ENCODE results near the gene PGD.
"Not testable (repeated sequence)": the region's sequence is repeated elsewhere in the genome, so short reads cannot be mapped to it uniquely, and the experiment has no call there.

Gene PGD

GRCh38 chr1:10449751-10450150 is 50.9 kb downstream of the PGD start, which contains the start of gene CORT:
Gene CORT (plus strand): TSS chr1:10450031. CDS start chr1:10450224, 193 bp downstream.
- DNase-seq: no peak
- Histone ChIP-seq H3K9me3 (ENCODE audit: control insufficient read depth, low read length) (no peaks in the 10 kb centered on the region), H3K36me3 (ENCODE audit: control insufficient read depth, insufficient read depth, low read length) (no peaks in the 10 kb centered on the region), H3K4me1 (ENCODE audit: control insufficient read depth, insufficient read depth, low read length, poor library complexity, severe bottlenecking) (no peaks in the 10 kb centered on the region), H3K27ac (ENCODE audit: insufficient read depth, low read length, poor library complexity, severe bottlenecking) (no peak within 1 kb of the TSS), H3K27me3 (replicated peaks; ENCODE audit: control insufficient read depth, insufficient read depth, low read length, poor library complexity, severe bottlenecking) (no peaks in the 10 kb centered on the region), H3K4me3 (ENCODE audit: insufficient read depth, low read depth, low read length, poor library complexity, severe bottlenecking) (no peak within 1 kb of the TSS)

GRCh38 chr1:10450156-10450814 is 51.4 kb downstream of the PGD start:
- Histone ChIP-seq H3K9me3 (ENCODE audit: control insufficient read depth, low read length) (no peaks in the 10 kb centered on the region), H3K27ac (ENCODE audit: insufficient read depth, low read length, poor library complexity, severe bottlenecking) (no peak overlapping the region), H3K4me1 (ENCODE audit: control insufficient read depth, insufficient read depth, low read length, poor library complexity, severe bottlenecking) (no peaks in the 10 kb centered on the region), H3K36me3 (ENCODE audit: control insufficient read depth, insufficient read depth, low read length) (no peaks in the 10 kb centered on the region), H3K27me3 (replicated peaks; ENCODE audit: control insufficient read depth, insufficient read depth, low read length, poor library complexity, severe bottlenecking) (no peaks in the 10 kb centered on the region), H3K4me3 (ENCODE audit: insufficient read depth, low read depth, low read length, poor library complexity, severe bottlenecking) (no peak overlapping the region)
- no peak for DNase-seq

GRCh38 chr1:10450836-10451235 is 52.0 kb downstream of the PGD start:
- no peak overlapping the region for H3K4me3 ChIP-seq (ENCODE audit: insufficient read depth, low read depth, low read length, poor library complexity, severe bottlenecking)
- H3K36me3 ChIP-seq (ENCODE audit: control insufficient read depth, insufficient read depth, low read length): no peaks in the 10 kb centered on the region
- no peaks in the 10 kb centered on the region for H3K27me3 ChIP-seq (replicated peaks; ENCODE audit: control insufficient read depth, insufficient read depth, low read length, poor library complexity, severe bottlenecking)
- no peaks in the 10 kb centered on the region for H3K9me3 ChIP-seq (ENCODE audit: control insufficient read depth, low read length)
- H3K4me1 ChIP-seq (ENCODE audit: control insufficient read depth, insufficient read depth, low read length, poor library complexity, severe bottlenecking): no peaks in the 10 kb centered on the region
- DNase-seq: no peak
- no peak overlapping the region for H3K27ac ChIP-seq (ENCODE audit: insufficient read depth, low read length, poor library complexity, severe bottlenecking)

GRCh38 chr1:10451287-10451686 is 52.4 kb downstream of the PGD start:
- no peak for DNase-seq
- H3K27ac ChIP-seq (ENCODE audit: insufficient read depth, low read length, poor library complexity, severe bottlenecking): no peak overlapping the region
- no peak overlapping the region for H3K4me3 ChIP-seq (ENCODE audit: insufficient read depth, low read depth, low read length, poor library complexity, severe bottlenecking)
- H3K4me1 ChIP-seq (ENCODE audit: control insufficient read depth, insufficient read depth, low read length, poor library complexity, severe bottlenecking): no peaks in the 10 kb centered on the region
- no peaks in the 10 kb centered on the region for H3K9me3 ChIP-seq (ENCODE audit: control insufficient read depth, low read length)
- no peaks in the 10 kb centered on the region for H3K36me3 ChIP-seq (ENCODE audit: control insufficient read depth, insufficient read depth, low read length)
- no peaks in the 10 kb centered on the region for H3K27me3 ChIP-seq (replicated peaks; ENCODE audit: control insufficient read depth, insufficient read depth, low read length, poor library complexity, severe bottlenecking)

- no peak overlapping the region for H3K4me3 ChIP-seq (ENCODE audit: insufficient read depth, low read depth, low read length, poor library complexity, severe bottlenecking)
- H3K27ac ChIP-seq (ENCODE audit: insufficient read depth, low read length, poor library complexity, severe bottlenecking): no peak overlapping the region
- no peaks in the 10 kb centered on the region for H3K9me3 ChIP-seq (ENCODE audit: control insufficient read depth, low read length)
- DNase-seq: no peak
- H3K27me3 ChIP-seq (replicated peaks; ENCODE audit: control insufficient read depth, insufficient read depth, low read length, poor library complexity, severe bottlenecking): no peaks in the 10 kb centered on the region
- peaks cover under 1% of the 10 kb centered on the region for H3K36me3 ChIP-seq (ENCODE audit: control insufficient read depth, insufficient read depth, low read length)
- H3K4me1 ChIP-seq (ENCODE audit: control insufficient read depth, insufficient read depth, low read length, poor library complexity, severe bottlenecking): no peaks in the 10 kb centered on the region
These were observed 57.2 kb downstream of the PGD start for GRCh38 chr1:10456048-10456447.

- H3K4me3 ChIP-seq (ENCODE audit: insufficient read depth, low read depth, low read length, poor library complexity, severe bottlenecking): no peak overlapping the region
- no peaks in the 10 kb centered on the region for H3K9me3 ChIP-seq (ENCODE audit: control insufficient read depth, low read length)
- no peak overlapping the region for H3K27ac ChIP-seq (ENCODE audit: insufficient read depth, low read length, poor library complexity, severe bottlenecking)
- H3K4me1 ChIP-seq (ENCODE audit: control insufficient read depth, insufficient read depth, low read length, poor library complexity, severe bottlenecking): no peaks in the 10 kb centered on the region
- no peaks in the 10 kb centered on the region for H3K27me3 ChIP-seq (replicated peaks; ENCODE audit: control insufficient read depth, insufficient read depth, low read length, poor library complexity, severe bottlenecking)
- no peak for DNase-seq
- H3K36me3 ChIP-seq (ENCODE audit: control insufficient read depth, insufficient read depth, low read length): peaks cover 6% of the 10 kb centered on the region
These were observed 57.8 kb downstream of the PGD start for GRCh38 chr1:10456661-10457060.

- not testable (repeated sequence) for H3K27me3 ChIP-seq (replicated peaks; ENCODE audit: control insufficient read depth, insufficient read depth, low read length, poor library complexity, severe bottlenecking); H3K4me3 ChIP-seq (ENCODE audit: insufficient read depth, low read depth, low read length, poor library complexity, severe bottlenecking); H3K27ac ChIP-seq (ENCODE audit: insufficient read depth, low read length, poor library complexity, severe bottlenecking); H3K36me3 ChIP-seq (ENCODE audit: control insufficient read depth, insufficient read depth, low read length); DNase-seq; H3K9me3 ChIP-seq (ENCODE audit: control insufficient read depth, low read length); H3K4me1 ChIP-seq (ENCODE audit: control insufficient read depth, insufficient read depth, low read length, poor library complexity, severe bottlenecking)
These were observed 58.6 kb downstream of the PGD start for GRCh38 chr1:10457462-10457861.

- H3K27me3 ChIP-seq (replicated peaks; ENCODE audit: control insufficient read depth, insufficient read depth, low read length, poor library complexity, severe bottlenecking): no peaks in the 10 kb centered on the region
- H3K9me3 ChIP-seq (ENCODE audit: control insufficient read depth, low read length): no peaks in the 10 kb centered on the region
- peaks cover 12% of the 10 kb centered on the region for H3K36me3 ChIP-seq (ENCODE audit: control insufficient read depth, insufficient read depth, low read length)
- no peaks in the 10 kb centered on the region for H3K4me1 ChIP-seq (ENCODE audit: control insufficient read depth, insufficient read depth, low read length, poor library complexity, severe bottlenecking)
- H3K27ac ChIP-seq (ENCODE audit: insufficient read depth, low read length, poor library complexity, severe bottlenecking): no peak overlapping the region
- no peak overlapping the region for H3K4me3 ChIP-seq (ENCODE audit: insufficient read depth, low read depth, low read length, poor library complexity, severe bottlenecking)
- no peak for DNase-seq
These were observed 59.0 kb downstream of the PGD start for GRCh38 chr1:10457875-10458274.

- no peaks in the 10 kb centered on the region for H3K4me1 ChIP-seq (ENCODE audit: control insufficient read depth, insufficient read depth, low read length, poor library complexity, severe bottlenecking)
- no peak overlapping the region for H3K4me3 ChIP-seq (ENCODE audit: insufficient read depth, low read depth, low read length, poor library complexity, severe bottlenecking)
- DNase-seq: no peak
- H3K27ac ChIP-seq (ENCODE audit: insufficient read depth, low read length, poor library complexity, severe bottlenecking): no peak overlapping the region
- H3K27me3 ChIP-seq (replicated peaks; ENCODE audit: control insufficient read depth, insufficient read depth, low read length, poor library complexity, severe bottlenecking): no peaks in the 10 kb centered on the region
- H3K9me3 ChIP-seq (ENCODE audit: control insufficient read depth, low read length): no peaks in the 10 kb centered on the region
- H3K36me3 ChIP-seq (ENCODE audit: control insufficient read depth, insufficient read depth, low read length): peaks cover 23% of the 10 kb centered on the region
These were observed 60.3 kb downstream of the PGD start for GRCh38 chr1:10459184-10459583.

GRCh38 chr1:10467078-10467477 is 68.2 kb downstream of the PGD start:
- H3K4me3 ChIP-seq (ENCODE audit: insufficient read depth, low read depth, low read length, poor library complexity, severe bottlenecking): no peak overlapping the region
- H3K27me3 ChIP-seq (replicated peaks; ENCODE audit: control insufficient read depth, insufficient read depth, low read length, poor library complexity, severe bottlenecking): no peaks in the 10 kb centered on the region
- H3K4me1 ChIP-seq (ENCODE audit: control insufficient read depth, insufficient read depth, low read length, poor library complexity, severe bottlenecking): peaks cover 9% of the 10 kb centered on the region
- H3K36me3 ChIP-seq (ENCODE audit: control insufficient read depth, insufficient read depth, low read length): peaks cover 35% of the 10 kb centered on the region
- no peak for DNase-seq
- no peak overlapping the region for H3K27ac ChIP-seq (ENCODE audit: insufficient read depth, low read length, poor library complexity, severe bottlenecking)
- no peaks in the 10 kb centered on the region for H3K9me3 ChIP-seq (ENCODE audit: control insufficient read depth, low read length)
